GM23338 (cell line): ENCODE measurements around the gene ERBB3. TPM values are rescaled to one million over a fixed set of nuclear protein-coding genes. Genes with fewer than 3 reads are reported as not detected.
"Not testable (repeated sequence)": the region's sequence is repeated elsewhere in the genome, so short reads cannot be mapped to it uniquely, and the experiment has no call there.

Experiments used
- ATAC-seq: fragments of 200-7000 bp; cut with Tn5 transposase; 3 replicates; pipeline ENCODE4 v1.9.1; 2020
- DNase-seq: peaks from one replicate; pipeline ENCODE4 v3.0.0-alpha.2; 2015; ENCODE audit warnings: low spot score
- H2AFZ ChIP-seq: fragments of 200-600 bp; sonication (generic); 2 replicates; pipeline ENCODE4 v1.8.0; 2016; ENCODE audit warnings: antibody characterized with exemption, mild to moderate bottlenecking, moderate library complexity
- H3F3A ChIP-seq: fragments of 200-600 bp; sonication (generic); replicated peaks from 2 replicates; pipeline ENCODE4 v1.8.0; 2017; ENCODE audit warnings: antibody characterized with exemption, mixed run types, low read depth
- H3K27ac ChIP-seq: fragments of 200-600 bp; sonication (generic); 2 replicates; pipeline ENCODE4 v1.6.1; 2016; ENCODE audit warnings: low read depth
- H3K27me3 ChIP-seq: fragments of 200-600 bp; sonication (generic); 2 replicates; pipeline ENCODE4 v1.8.0; 2016; ENCODE audit warnings: mild to moderate bottlenecking, mixed run types, moderate library complexity; ENCODE audit not compliant: insufficient read depth
- H3K36me3 ChIP-seq: fragments of 200-600 bp; sonication (generic); 2 replicates; pipeline ENCODE4 v1.8.0; 2016; ENCODE audit warnings: mild to moderate bottlenecking; ENCODE audit not compliant: insufficient read depth
- H3K4me1 ChIP-seq: fragments of 200-600 bp; sonication (generic); 2 replicates; pipeline ENCODE4 v1.8.0; 2016; ENCODE audit warnings: mild to moderate bottlenecking, moderate library complexity; ENCODE audit not compliant: insufficient read depth
- H3K4me2 ChIP-seq: fragments of 200-600 bp; sonication (generic); 2 replicates; pipeline ENCODE4 v1.7.1; 2017; ENCODE audit warnings: mixed run types
- H3K4me3 ChIP-seq: fragments of 200-600 bp; sonication (generic); 2 replicates; pipeline ENCODE4 v1.6.1; 2016; ENCODE audit warnings: mixed run types
- H3K79me2 ChIP-seq: fragments of 200-600 bp; sonication (generic); replicated peaks from 2 replicates; pipeline ENCODE4 v1.8.0; 2017; ENCODE audit warnings: mild to moderate bottlenecking; ENCODE audit not compliant: insufficient read depth
- H3K9me2 ChIP-seq: fragments of 200-600 bp; sonication (generic); 2 replicates; pipeline ENCODE4 v1.8.0; 2017; ENCODE audit not compliant: insufficient read depth
- H4K20me1 ChIP-seq: fragments of 200-600 bp; sonication (generic); replicated peaks from 2 replicates; pipeline ENCODE4 v1.8.0; 2017; ENCODE audit warnings: mild to moderate bottlenecking; ENCODE audit not compliant: insufficient read depth
- H3K27ac Mint-ChIP-seq: 2 replicates; pipeline ENCODE4 v1.8.0; 2020; ENCODE audit warnings: inconsistent platforms, mild to moderate bottlenecking, moderate library complexity, mixed read lengths
- H3K27me3 Mint-ChIP-seq: 3 replicates; pipeline ENCODE4 v1.8.0; 2022; ENCODE audit warnings: low read depth, mild to moderate bottlenecking, moderate library complexity, mixed read lengths, inconsistent platforms; ENCODE audit not compliant: insufficient read depth, poor library complexity
- H3K36me3 Mint-ChIP-seq: 3 replicates; pipeline ENCODE4 v1.8.0; 2021; ENCODE audit warnings: low read depth, mild to moderate bottlenecking, inconsistent platforms, moderate library complexity, mixed read lengths
- H3K4me1 Mint-ChIP-seq: 3 replicates; pipeline ENCODE4 v1.8.0; 2020; ENCODE audit warnings: mild to moderate bottlenecking, inconsistent platforms, mixed read lengths
- H3K4me3 Mint-ChIP-seq: 3 replicates; pipeline ENCODE4 v1.8.0; 2021; ENCODE audit warnings: moderate library complexity, mild to moderate bottlenecking, inconsistent platforms, mixed read lengths
- H3K9me3 Mint-ChIP-seq: 3 replicates; pipeline ENCODE4 v1.8.0; 2020; ENCODE audit warnings: moderate library complexity, mild to moderate bottlenecking, inconsistent platforms, mixed read lengths
- CREB1 ChIP-seq: fragments of 250-450 bp; sonication (Bioruptor Pico); IDR thresholded peaks from 2 replicates; pipeline ENCODE4 v1.5.0; 2020; ENCODE audit warnings: low read depth, mild to moderate bottlenecking, moderate library complexity
- ETS1 ChIP-seq: IDR thresholded peaks from 2 replicates; pipeline ENCODE4 v1.6.1; 2016; ENCODE audit warnings: antibody characterized with exemption
- EZH2 ChIP-seq: fragments of 200-600 bp; sonication (generic); IDR thresholded peaks from one replicate; pipeline ENCODE4 v1.8.0; 2017; ENCODE audit warnings: antibody characterized with exemption, mild to moderate bottlenecking, low read depth; ENCODE audit not compliant: unreplicated experiment
- JUNB ChIP-seq: IDR thresholded peaks from one replicate; pipeline ENCODE4 v1.6.1; 2016; ENCODE audit warnings: antibody characterized with exemption; ENCODE audit not compliant: unreplicated experiment
- NANOG ChIP-seq: IDR thresholded peaks from 2 replicates; pipeline ENCODE4 v1.6.1; 2016; ENCODE audit warnings: antibody characterized with exemption, borderline replicate concordance
- POLR2AphosphoS5 ChIP-seq: IDR thresholded peaks from 2 replicates; pipeline ENCODE4 v1.6.1; 2016; ENCODE audit warnings: antibody characterized with exemption, low read depth
- polyA plus RNA-seq: library from polyadenylated mRNA; unstranded; fragments of >200 nt; fragmentation: Nextera tagmentation; extraction: Ambion mirVana; gene quantifications from 2 replicates; pipeline ENCODE4 v1.2.1, GENCODE V29; 2016
- total RNA-seq: library from RNA; depleted of rRNA; stranded (reverse); fragments of >200 nt; shearing (Covaris generic); gene quantifications from 2 replicates; pipeline ENCODE4 v1.2.3, GENCODE V29; 2014
- TF ChIP-seq, protein P1 (sequence below): IDR thresholded peaks from one replicate; pipeline ENCODE4 v1.6.1; 2018; ENCODE audit warnings: antibody characterized with exemption; ENCODE audit not compliant: unreplicated experiment
- TF ChIP-seq, protein P2 (sequence below), 2 experiments: fragments of 200-600 bp in 1 of 2; sonication (generic) in 1 of 2; conservative IDR thresholded peaks; 2 replicates each; pipeline versions ENCODE4 v1.5.1 to v1.6.1; 2016 to 2017; ENCODE audit warnings: antibody characterized with exemption in 2 of 2, low read depth in 2 of 2, mild to moderate bottlenecking in 2 of 2, moderate library complexity in 1 of 2

The ERBB3 gene
- total and polyA plus RNA-seq, 2 experiments from 2014 or later = 21.0 to 54.4 TPM

DNA sequence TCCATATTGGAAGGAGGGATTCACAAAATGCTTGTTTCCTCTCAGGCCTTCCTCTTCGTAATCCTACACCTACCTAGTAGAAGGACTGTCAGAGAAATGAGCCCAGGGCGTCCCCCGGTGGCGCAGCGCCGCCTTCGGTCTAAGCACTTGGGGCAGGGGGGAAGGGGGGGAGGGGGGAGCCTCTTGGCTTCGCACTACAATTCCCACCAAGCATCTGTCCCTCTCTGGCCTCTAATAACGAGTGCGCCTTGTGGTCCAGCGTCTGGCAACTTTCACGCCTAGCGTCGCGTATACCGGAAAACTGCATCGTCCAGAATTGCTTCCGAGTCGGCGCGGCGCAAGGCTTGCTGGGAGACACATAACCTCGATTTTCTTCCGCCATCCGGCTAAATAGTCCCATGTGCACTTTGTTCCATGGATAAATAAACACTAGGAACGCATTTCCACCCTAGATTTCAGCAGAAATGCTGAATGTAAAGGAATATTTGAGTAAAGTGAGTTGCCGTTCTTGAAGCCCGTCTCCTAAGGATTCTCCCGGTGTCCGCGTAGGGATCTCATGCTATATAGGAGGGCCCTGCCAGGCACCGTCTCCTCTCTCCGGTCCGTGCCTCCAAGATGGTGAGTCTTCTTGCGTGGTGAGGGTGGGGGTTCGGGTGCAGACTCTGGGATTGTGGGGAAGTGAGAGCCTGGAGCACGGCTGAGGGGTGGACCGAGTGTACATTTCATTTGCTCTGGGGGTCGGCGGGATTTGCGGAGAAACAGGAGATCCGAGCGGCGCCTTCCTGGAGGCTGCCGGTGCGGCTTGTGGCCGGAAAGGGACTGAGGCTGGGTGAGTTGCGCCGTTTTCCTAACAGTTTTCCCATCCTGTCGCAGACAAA, 38.2 kb upstream of the ERBB3 start, which contains the start of gene RPS26:
TSS of gene RPS26 (plus strand) at position 367 of the 878 bp plus-strand sequence. CDS start at position 616, 249 bp downstream.
- H2AFZ ChIP-seq = peak within 1 kb of the TSS; percentile 97
- DNase-seq = peak; percentile 100
- Mint-ChIP-seq H3K9me3 (no peaks in the 10 kb centered on the region; the same call in 1 of the 3 replicates), H3K36me3 (peaks cover 40% of the 10 kb centered on the region), H3K4me3 (peak within 1 kb of the TSS; percentile 95), H3K27me3 (peaks cover 7% of the 10 kb centered on the region), H3K27ac (peak within 1 kb of the TSS; percentile 99), H3K4me1 (peaks cover 47% of the 10 kb centered on the region)
- peak within 1 kb of the TSS; percentile 99 for H3K4me3 ChIP-seq
- peak; percentile 99 for TF ChIP-seq POLR2AphosphoS5
- TF ChIP-seq, protein P1, sequence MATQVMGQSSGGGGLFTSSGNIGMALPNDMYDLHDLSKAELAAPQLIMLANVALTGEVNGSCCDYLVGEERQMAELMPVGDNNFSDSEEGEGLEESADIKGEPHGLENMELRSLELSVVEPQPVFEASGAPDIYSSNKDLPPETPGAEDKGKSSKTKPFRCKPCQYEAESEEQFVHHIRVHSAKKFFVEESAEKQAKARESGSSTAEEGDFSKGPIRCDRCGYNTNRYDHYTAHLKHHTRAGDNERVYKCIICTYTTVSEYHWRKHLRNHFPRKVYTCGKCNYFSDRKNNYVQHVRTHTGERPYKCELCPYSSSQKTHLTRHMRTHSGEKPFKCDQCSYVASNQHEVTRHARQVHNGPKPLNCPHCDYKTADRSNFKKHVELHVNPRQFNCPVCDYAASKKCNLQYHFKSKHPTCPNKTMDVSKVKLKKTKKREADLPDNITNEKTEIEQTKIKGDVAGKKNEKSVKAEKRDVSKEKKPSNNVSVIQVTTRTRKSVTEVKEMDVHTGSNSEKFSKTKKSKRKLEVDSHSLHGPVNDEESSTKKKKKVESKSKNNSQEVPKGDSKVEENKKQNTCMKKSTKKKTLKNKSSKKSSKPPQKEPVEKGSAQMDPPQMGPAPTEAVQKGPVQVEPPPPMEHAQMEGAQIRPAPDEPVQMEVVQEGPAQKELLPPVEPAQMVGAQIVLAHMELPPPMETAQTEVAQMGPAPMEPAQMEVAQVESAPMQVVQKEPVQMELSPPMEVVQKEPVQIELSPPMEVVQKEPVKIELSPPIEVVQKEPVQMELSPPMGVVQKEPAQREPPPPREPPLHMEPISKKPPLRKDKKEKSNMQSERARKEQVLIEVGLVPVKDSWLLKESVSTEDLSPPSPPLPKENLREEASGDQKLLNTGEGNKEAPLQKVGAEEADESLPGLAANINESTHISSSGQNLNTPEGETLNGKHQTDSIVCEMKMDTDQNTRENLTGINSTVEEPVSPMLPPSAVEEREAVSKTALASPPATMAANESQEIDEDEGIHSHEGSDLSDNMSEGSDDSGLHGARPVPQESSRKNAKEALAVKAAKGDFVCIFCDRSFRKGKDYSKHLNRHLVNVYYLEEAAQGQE = no peak
- no peak for TF ChIP-seq JUNB
- TF ChIP-seq, protein P2, sequence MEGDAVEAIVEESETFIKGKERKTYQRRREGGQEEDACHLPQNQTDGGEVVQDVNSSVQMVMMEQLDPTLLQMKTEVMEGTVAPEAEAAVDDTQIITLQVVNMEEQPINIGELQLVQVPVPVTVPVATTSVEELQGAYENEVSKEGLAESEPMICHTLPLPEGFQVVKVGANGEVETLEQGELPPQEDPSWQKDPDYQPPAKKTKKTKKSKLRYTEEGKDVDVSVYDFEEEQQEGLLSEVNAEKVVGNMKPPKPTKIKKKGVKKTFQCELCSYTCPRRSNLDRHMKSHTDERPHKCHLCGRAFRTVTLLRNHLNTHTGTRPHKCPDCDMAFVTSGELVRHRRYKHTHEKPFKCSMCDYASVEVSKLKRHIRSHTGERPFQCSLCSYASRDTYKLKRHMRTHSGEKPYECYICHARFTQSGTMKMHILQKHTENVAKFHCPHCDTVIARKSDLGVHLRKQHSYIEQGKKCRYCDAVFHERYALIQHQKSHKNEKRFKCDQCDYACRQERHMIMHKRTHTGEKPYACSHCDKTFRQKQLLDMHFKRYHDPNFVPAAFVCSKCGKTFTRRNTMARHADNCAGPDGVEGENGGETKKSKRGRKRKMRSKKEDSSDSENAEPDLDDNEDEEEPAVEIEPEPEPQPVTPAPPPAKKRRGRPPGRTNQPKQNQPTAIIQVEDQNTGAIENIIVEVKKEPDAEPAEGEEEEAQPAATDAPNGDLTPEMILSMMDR (conservative IDR thresholded peaks at IDR 0.05; ENCODE audit: low read depth in 2 of 2) = peak; percentile 31 to 75; a peak in 3 of 4 replicates
- no peak for TF ChIP-seq NANOG
- peak; percentile 97 for TF ChIP-seq ETS1
- peak; percentile 90 for TF ChIP-seq CREB1 (CRISPR knock-in tag)
- no peak for TF ChIP-seq EZH2
- no peaks in the 10 kb centered on the region for H3K9me2 ChIP-seq
- H3K4me1 ChIP-seq = peaks cover 28% of the 10 kb centered on the region
- peak within 1 kb of the TSS; percentile 100 for H3K4me2 ChIP-seq
- H3K27me3 ChIP-seq = no peaks in the 10 kb centered on the region
- ATAC-seq = peak; percentile 89
- peak within 1 kb of the TSS; percentile 98 for H3K27ac ChIP-seq
- peaks cover 23% of the 10 kb centered on the region for H3K36me3 ChIP-seq
- peaks cover 51% of the 10 kb centered on the region for H3F3A ChIP-seq
- peaks cover 21% of the 10 kb centered on the region for H3K79me2 ChIP-seq
- peaks cover 19% of the 10 kb centered on the region for H4K20me1 ChIP-seq

DNA sequence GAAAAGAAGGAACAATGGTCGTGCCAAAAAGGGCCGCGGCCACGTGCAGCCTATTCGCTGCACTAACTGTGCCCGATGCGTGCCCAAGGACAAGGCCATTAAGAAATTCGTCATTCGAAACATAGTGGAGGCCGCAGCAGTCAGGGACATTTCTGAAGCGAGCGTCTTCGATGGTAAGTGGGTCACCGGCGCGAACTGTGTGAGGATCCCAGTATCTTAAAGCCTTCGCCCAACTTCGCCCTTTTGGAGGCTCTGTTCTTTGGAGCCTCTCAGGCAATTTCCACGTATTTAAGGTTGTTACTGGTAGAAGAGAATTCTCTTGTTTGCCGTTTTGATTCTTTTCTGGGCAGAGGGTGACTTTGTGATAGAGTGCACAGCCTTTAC, 37.5 kb upstream of the ERBB3 start:
- H3K9me3 Mint-ChIP-seq, H2AFZ ChIP-seq, H3K9me2 ChIP-seq, DNase-seq, H3K27me3 ChIP-seq, H3K27me3 Mint-ChIP-seq, ATAC-seq: not testable (repeated sequence)
- Histone ChIP-seq H3K79me2 (peaks cover 21% of the 10 kb centered on the region), H3K36me3 (peaks cover 23% of the 10 kb centered on the region), H4K20me1 (peaks cover 19% of the 10 kb centered on the region), H3F3A (peaks cover 51% of the 10 kb centered on the region), H3K4me3 (peak overlapping the region; percentile 99), H3K4me2 (peak overlapping the region; percentile 100), H3K27ac (peak overlapping the region; percentile 98), H3K4me1 (peaks cover 28% of the 10 kb centered on the region)
- peak overlapping the region; percentile 95 for H3K4me3 Mint-ChIP-seq
- H3K36me3 Mint-ChIP-seq = peaks cover 40% of the 10 kb centered on the region
- H3K27ac Mint-ChIP-seq = peak overlapping the region; percentile 99
- H3K4me1 Mint-ChIP-seq = peaks cover 41% of the 10 kb centered on the region
